Cortex of kidney (tissue), 1 donor: ENCODE measurements around the gene MAGI3.

Experiments used
- DNase-seq: peaks from one replicate; lab custom pipeline; 2025; lab: John Stamatoyannopoulos, UW

MAGI3 gene

GRCh38 chr1:113389953-113390834, at the start of gene MAGI3:
Gene MAGI3, plus strand, starts transcription at chr1:113390515. Its CDS starts 519 bp downstream, at chr1:113391034.
- DNase-seq: peak; percentile 95

GRCh38 chr1:113353580-113353979, 36.7 kb upstream of the MAGI3 start:
- DNase-seq: no peak

GRCh38 chr1:113363935-113364334, 26.4 kb upstream of the MAGI3 start:
- no peak for DNase-seq

GRCh38 chr1:113369040-113369439, 21.3 kb upstream of the MAGI3 start:
- no peak for DNase-seq

DNA sequence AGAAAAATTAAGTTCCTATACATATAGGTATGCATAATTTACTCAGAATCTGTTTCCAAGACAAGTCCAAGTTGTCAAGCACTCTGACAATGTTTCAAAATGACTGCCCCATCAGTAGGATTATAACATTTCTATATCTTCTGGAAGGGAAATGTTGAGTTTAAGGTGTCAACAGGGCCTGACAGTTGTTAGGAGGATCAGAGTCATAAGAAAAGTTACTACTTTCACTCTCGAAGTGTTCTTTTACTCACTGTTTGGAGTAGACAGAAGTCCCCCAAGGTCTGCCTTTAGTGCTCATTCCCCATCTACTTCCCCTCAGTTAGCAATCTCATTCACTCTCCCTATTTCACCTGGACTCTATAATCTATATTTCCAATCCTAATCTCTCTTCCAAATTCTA, 20.6 kb upstream of the MAGI3 start:
- no peak for DNase-seq

DNA sequence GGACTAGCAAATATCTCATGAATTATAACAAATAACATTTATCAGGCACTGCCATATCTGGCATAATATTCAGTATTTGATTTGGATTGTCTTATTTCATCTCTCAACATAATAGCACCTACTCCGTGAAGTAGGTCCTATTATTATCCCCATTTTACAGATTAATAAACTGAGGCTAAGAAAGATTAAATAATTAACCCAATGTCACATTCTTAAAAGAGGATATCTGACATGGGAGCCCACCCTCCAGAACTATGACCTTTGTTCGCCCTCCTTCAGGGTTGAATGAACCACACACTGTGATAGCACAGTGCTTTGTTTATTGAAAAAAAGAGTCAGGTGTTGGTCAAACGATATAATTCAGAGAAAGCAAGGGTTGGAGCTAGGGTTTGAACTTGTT, 19.4 kb upstream of the MAGI3 start:
- no peak for DNase-seq

DNA sequence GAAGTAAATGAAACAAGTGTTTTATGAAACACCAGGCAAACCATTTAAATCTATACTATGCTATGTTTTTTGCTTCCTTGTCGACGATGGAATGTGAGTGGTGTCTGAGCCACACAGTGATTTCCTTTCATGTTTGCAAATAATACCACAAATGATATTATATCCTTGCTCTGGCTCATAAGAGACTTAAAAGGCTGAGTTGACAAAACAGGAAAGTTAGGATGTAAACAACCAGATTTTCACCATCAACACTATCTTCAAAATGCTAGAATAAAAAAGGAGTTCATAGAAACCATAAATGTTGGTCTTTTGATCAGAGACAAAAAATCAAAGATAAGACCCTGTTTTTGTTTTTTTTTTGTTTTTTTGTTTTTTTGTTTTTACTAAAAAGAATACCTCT, 17.8 kb upstream of the MAGI3 start:
- no peak for DNase-seq

DNA sequence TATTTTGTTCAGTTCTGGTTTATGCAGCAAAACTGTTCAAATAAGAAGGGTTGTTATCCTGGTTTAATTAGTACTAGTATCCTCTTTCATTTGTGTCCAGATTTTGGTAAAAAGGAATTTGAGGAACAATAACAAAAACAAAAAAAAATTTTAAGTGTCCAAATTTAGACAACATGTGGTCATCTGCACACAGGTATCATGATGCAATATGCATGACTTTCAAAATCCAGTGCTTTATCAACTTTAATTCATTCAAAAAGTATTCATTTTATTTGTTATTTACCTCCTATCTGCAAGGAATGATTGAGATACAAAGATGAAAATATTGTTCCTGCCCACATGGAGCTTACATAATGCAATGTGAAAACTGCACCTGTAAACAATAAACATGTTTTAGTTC, 16.7 kb upstream of the MAGI3 start:
- DNase-seq: no peak

DNA sequence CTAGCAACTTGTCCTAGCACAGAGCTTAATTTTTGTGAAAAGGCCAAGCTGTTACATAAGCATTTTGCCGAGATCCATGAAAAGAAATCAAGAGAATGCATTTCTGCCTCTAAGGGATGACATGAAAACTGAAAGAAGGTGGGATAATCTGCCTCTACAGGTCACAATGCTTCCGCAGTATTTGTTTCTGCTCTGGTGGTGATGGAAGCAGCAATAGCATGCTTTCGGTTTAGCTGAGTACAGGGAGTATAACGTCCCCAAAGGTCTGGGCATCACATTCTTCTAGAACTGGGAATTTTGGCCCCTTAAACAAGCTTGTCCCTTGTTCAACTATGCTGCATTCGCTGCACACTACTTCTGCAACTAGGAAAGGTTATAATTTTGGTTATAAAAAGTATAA, 14.4 kb upstream of the MAGI3 start:
- DNase-seq: no peak

GRCh38 chr1:113380075-113380474, 10.2 kb upstream of the MAGI3 start:
- no peak for DNase-seq

DNA sequence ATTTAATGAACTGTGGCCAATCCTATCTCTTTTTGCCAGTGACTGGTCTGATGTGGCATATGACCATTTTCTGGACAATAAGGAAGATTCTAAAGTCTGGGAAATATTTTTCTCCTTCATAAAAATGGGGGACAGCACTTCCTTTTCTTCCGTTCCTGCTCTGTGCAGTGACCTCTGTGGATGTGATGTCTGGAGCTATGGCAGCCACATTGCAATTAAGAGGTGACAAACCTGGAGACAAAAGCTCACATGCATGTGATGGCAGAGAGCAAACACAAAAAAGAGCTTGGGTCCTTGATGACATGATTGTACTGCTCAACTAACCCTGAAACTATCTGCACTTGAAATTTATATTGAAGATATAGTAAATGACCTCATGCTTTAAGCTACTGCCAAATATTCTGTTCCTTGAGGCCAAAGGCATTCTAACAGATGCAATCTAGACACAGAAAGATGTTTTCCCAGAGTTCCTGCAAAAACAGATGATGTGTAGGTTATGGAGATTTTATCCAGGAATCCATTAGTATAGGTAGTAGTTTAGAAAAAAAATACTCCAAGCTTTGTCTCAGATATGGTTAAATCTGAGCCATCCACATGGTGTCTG, 2.2 kb upstream of the MAGI3 start:
- DNase-seq: no peak

DNA sequence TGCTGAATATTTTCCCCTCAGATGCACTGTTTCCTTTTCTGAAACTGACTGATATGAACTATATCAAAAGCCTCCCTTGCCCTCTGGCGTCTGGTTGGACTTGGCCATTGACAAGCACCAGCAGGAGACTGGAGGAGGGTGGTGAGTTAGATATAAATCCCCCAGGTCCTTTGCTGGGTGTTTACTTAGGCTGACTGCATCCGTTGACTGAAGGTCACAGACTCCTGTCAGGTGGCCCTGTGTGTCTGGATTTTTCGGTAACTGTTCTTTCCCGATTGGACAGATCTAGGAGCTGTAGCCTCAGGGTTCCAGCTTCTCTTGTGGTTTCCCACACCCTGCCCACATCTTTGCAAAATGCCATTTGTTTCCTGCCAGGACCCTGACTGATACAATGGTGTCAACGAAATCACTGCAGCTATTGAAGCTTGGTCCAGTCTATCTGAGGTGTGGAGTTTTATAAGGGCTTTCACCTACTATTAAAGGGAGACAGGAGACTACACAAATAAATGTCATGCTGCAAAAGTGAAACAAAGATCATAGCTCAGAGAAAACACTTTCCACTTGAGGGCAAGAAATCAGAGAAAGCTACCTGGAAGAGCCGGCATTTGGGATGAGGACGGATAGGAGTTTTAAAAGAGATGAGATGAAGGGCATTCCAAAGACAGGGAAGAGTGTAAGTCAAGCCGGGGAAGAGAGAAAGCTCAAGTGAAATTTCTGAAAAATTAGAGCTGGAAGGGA, 1.5 kb upstream of the MAGI3 start:
- no peak for DNase-seq

- DNase-seq: no peak
Measured at GRCh38 chr1:113389359-113389952, 859 bp upstream of the MAGI3 start.

DNA sequence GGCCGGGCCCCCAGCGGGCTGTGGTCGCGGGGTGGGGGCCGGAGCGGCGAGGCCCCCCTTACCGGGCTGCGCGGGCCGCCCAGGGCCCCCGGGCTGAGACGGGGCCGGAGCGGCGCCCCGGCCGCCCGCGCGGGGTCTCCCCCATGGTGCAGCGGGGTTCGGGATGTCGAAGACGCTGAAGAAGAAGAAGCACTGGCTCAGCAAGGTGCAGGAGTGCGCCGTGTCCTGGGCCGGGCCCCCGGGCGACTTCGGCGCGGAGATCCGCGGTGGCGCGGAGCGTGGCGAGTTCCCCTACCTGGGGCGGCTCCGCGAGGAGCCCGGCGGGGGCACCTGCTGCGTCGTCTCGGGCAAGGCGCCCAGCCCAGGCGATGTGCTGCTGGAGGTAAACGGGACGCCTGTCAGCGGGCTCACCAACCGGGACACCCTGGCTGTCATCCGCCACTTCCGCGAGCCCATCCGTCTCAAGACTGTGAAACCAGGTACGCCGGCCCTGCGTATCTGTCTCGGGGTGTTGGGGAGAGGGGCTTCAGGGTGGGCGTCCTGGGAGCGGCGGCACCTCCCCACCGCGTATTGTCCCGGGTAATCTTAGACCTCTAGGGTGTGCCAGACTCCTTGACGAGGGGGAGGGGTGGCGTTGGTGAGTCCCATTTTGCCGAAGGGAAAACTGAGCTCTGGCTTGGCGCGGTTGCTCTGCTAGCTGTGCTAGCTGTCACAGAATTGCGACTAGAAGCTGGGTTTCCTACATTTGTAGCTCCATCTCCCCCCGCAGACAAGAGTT, 745 bp downstream of the MAGI3 start:
- no peak for DNase-seq

DNA sequence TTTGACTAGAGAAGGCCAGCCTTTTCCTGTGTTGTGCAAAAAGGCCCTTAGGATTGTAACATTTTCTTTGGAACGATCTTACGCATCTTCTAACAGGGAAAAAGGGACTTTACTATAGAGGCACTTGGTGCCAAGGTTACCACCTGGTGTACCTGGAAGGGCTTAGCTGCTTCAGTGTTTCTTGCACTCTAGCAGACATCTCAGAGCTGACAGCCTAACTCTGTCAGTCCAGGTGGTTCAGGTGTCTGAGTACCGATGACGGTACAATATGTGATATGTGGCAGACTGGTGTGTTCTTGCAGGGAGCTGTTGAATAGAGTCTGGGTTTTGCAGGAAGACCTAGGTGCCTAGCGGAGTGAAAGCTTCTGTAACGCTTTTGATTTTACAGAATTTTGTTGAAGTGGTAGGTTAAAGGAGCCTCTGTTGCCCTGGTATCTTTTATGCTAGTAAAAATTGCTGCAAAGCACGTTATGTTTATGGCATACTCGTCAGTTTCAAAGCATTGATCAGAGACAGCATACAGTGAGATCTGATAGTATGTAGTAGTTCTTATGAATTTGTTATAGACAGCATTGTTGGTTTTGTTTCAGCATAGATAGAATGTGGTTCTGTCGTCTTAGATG, 1.4 kb downstream of the MAGI3 start:
- no peak for DNase-seq

DNA sequence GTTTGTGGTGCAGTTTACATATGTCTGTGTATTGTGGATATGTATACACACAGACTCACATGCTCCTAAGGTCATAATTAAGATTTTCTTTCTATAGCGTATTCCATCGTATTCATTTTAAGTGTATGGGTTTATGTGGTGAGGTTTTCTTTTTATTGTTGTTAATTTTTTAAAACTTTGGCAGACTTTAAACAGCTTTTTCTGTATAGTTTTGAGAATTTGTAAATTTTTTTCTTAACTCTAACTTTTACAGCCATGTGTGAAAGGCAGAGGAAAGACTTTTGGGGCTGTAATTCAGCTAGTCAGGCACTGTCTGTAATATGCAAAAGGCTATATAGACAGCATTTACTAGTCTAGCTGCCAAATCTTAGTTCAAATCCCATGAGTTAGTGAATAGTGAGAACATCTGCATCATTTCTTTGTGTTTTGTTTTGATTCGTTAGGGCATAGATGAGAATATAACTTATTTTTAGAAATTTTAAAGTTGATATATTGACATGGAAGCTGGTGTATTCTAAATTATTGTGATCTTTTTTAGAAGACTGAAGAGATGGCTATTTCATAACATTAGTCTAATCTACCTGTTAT, 2.3 kb downstream of the MAGI3 start:
- DNase-seq: no peak

DNA sequence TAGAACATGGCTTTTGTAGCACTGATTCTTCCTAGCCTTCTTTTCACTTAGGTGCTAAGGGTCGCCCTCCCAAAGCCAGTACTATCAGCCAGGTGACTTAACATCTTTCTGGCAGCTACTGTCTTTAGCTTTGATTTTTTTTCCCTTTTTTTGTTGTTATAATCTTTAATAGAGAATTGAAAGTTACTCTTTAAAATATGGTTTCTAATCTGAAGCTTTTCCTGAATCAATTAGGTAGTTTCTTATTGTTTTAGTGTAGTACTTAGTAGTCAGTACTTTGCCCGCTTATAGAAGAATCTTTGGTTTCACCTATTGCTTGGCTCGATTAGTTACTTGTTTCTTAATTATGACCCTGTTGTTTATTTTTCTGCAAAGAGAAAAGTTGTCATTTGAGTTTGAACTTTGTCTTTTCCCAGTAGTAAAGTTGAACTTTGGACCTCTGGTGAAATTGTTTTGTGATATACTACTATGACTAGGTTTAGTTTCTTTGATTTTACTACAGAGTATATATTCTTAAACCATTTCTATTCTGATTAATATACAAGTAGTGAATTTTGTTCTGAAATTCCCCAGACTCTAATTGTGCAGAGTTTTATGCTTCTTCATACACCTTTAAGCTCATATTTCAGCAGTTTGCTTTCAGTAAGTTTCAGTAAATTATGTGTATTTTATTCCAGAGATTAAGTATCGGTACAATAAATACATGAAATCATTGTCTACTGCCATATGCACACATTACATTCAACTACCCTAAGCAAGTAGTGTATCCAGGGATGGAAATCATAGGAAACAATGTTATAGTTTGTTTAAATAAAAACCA, 3.9 kb downstream of the MAGI3 start:
- DNase-seq: no peak

GRCh38 chr1:113394863-113395259, 4.5 kb downstream of the MAGI3 start:
- DNase-seq: no peak

DNA sequence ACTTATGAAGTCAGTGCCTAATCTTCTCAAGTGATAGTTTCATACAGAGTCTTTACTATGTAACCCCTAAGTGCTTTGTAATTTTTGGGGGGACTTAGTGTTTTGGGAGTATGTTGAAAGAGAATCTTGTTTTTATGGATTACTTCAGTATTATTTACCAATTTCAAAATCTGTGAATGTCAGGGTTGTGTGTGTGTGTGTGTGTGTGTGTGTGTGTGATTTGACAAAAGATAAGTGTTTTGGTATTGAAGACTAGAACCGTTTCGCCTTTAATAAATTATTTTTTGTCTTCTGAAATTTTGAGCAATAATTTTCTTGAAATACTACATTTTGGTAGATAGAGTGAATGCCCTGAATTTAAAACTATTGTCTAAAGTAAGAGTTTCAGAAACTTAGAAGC, 5.8 kb downstream of the MAGI3 start:
- DNase-seq: no peak

- DNase-seq: no peak
Measured at GRCh38 chr1:113396585-113396984, 6.3 kb downstream of the MAGI3 start.
